MCF 10A (cell line): ENCODE data around the gene PTBP1. TPM values are rescaled to one million over a fixed set of nuclear protein-coding genes. Genes with fewer than 3 reads are reported as not detected.

ENCODE experiments used
- BruUV-seq: library from RNA; stranded (reverse); fragments of 400-500 nt; replicated peaks from 2 replicates; lab custom pipeline; 2021; lab: Mats Ljungman, UMichigan
- CTCF ChIA-PET: fragments of 300-600 bp; sonication (Branson Sonifier 250); formaldehyde crosslinking; extraction: SDS; loops from one replicate; lab custom pipeline; 2021; ENCODE audit warnings: antibody characterized with exemption, inconsistent platforms; lab: Yijun Ruan, JAX
- POLR2A ChIA-PET: fragments of 300-600, 350-650 bp; sonication (Branson Sonifier 250); formaldehyde crosslinking; extraction: SDS; loops from one replicate; lab custom pipeline; 2020; ENCODE audit warnings: antibody characterized with exemption, inconsistent platforms; lab: Yijun Ruan, JAX
- DNase-seq: peaks from one replicate; pipeline ENCODE4 v3.0.0-alpha.2; 2018; ENCODE audit not compliant: unreplicated experiment
- H3K27ac Mint-ChIP-seq: one replicate; pipeline ENCODE4 v1.8.0; 2022; ENCODE audit warnings: mild to moderate bottlenecking, low read depth, mixed read lengths; ENCODE audit not compliant: unreplicated experiment
- H3K27me3 Mint-ChIP-seq: one replicate; pipeline ENCODE4 v1.8.0; 2022; ENCODE audit warnings: mixed read lengths; ENCODE audit not compliant: insufficient read depth, unreplicated experiment
- H3K36me3 Mint-ChIP-seq: one replicate; pipeline ENCODE4 v1.8.0; 2022; ENCODE audit warnings: mild to moderate bottlenecking, moderate library complexity, mixed read lengths; ENCODE audit not compliant: insufficient read depth, unreplicated experiment
- H3K4me1 Mint-ChIP-seq: one replicate; pipeline ENCODE4 v1.8.0; 2022; ENCODE audit warnings: mixed read lengths; ENCODE audit not compliant: insufficient read depth, unreplicated experiment
- H3K4me3 Mint-ChIP-seq: one replicate; pipeline ENCODE4 v1.8.0; 2022; ENCODE audit warnings: mild to moderate bottlenecking, moderate library complexity, mixed read lengths; ENCODE audit not compliant: unreplicated experiment
- H3K9me3 Mint-ChIP-seq: one replicate; pipeline ENCODE4 v1.8.0; 2022; ENCODE audit warnings: mixed read lengths; ENCODE audit not compliant: unreplicated experiment
- intact Hi-C: fragments of 100-400 bp; cut with micrococcal nuclease; formaldehyde crosslinking; loops from 2 replicates; pipeline ENCODE4 v1.14.1; 2022
- total RNA-seq: library from RNA; stranded (reverse); gene quantifications from 2 replicates; pipeline ENCODE4 v1.2.3, GENCODE V29; 2022
- TF ChIP-seq, protein P1 (sequence below): fragments of 200-600 bp; IDR thresholded peaks from one replicate; pipeline ENCODE4 v1.8.0; 2022; ENCODE audit warnings: antibody characterized with exemption, mild to moderate bottlenecking; ENCODE audit not compliant: unreplicated experiment

Gene PTBP1
- total RNA-seq, 1 experiment from 2014 or later: 431 TPM

DNA sequence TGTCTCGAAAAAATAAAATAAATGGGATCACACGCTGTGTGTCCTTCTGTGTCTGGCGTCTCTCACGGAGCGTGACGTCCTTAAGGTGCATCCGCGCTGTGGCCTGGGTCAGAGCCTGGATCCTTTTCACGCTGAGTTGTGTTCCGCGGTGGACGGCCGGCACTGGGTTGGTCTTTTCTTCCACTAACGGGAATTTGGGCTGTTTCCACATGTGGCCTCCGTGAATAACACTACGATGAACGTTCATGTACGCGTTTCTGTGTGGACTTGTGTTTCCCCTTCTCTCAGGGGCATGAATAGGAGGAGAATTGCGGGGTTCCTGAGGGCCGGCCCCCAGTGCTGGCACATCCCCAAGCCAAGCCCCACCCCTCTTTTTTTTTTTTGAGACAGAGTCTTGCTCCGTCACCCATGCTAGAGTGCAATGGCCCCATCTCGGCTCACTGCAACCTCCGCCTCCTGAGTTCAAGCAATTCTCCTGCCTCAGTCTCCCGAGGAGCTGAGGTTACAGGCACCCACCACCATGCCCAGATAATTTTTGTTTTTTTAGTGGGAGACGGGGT is 6.2 kb upstream of the PTBP1 start:
- Mint-ChIP-seq H3K36me3 (no peaks in the 10 kb centered on the region), H3K27me3 (no peaks in the 10 kb centered on the region), H3K4me1 (peaks cover 12% of the 10 kb centered on the region), H3K27ac (no peak overlapping the region), H3K4me3 (no peak overlapping the region), H3K9me3 (no peaks in the 10 kb centered on the region)
- TF ChIP-seq, protein P1, sequence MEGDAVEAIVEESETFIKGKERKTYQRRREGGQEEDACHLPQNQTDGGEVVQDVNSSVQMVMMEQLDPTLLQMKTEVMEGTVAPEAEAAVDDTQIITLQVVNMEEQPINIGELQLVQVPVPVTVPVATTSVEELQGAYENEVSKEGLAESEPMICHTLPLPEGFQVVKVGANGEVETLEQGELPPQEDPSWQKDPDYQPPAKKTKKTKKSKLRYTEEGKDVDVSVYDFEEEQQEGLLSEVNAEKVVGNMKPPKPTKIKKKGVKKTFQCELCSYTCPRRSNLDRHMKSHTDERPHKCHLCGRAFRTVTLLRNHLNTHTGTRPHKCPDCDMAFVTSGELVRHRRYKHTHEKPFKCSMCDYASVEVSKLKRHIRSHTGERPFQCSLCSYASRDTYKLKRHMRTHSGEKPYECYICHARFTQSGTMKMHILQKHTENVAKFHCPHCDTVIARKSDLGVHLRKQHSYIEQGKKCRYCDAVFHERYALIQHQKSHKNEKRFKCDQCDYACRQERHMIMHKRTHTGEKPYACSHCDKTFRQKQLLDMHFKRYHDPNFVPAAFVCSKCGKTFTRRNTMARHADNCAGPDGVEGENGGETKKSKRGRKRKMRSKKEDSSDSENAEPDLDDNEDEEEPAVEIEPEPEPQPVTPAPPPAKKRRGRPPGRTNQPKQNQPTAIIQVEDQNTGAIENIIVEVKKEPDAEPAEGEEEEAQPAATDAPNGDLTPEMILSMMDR: no peak
- POLR2A ChIA-PET: interaction anchor here (1.2 kb wide), 1 partner anchor 8 kb away, joined by 3 read pairs; no protein-coding TSS in a partner anchor
- BruUV-seq: no TSS peak
- no peak for DNase-seq
- intact Hi-C loops: no loop called here
- CTCF ChIA-PET: interaction anchor here (0.6 kb wide), 1 partner anchor 191 kb away, joined by 3 read pairs; no protein-coding TSS in a partner anchor

DNA sequence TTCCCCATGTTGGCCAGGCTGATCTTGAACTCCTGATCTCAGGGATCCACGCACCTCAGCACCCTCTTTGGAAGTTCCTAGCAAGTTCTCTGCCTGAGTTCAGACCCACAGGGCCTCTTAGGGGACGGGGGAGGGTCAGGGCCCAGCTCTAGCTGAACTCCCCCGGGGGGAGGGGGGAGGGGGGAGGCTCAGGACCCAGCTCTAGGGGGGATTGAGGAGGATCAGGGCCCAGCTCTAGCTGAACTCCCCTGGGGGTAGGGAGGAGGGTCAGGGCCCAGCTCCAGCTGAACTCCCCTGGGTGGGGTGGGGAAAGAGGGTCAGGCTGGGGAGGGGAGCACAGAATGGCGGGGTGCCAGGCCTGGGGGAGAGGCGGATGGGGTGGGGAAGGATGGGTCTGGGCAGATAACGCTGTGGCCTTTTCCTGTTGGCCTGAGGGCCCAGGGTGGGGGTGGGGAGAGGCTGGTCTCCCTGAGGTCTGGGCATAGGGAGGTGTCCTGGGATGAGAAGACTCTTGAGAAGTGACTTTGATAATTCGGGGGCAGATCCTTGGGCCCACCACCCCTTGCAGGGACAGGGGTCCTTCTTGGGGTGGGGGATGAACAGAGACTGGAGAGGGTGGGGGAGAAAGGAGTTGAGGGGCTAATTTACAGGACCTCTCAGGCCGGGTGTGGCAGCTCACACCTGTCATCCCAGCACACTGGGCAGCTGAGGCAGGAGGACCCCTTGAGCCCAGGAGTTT is 5.5 kb upstream of the PTBP1 start:
- TF ChIP-seq, protein P1: no peak
- peaks cover 12% of the 10 kb centered on the region for H3K4me1 Mint-ChIP-seq
- DNase-seq: no peak
- H3K27me3 Mint-ChIP-seq: no peaks in the 10 kb centered on the region
- no peak overlapping the region for H3K27ac Mint-ChIP-seq
- CTCF ChIA-PET: interaction anchor here (0.5 to 0.6 kb wide), 5 partner anchors 16 to 171 kb away, joined by 3 read pairs; no protein-coding TSS in a partner anchor
- POLR2A ChIA-PET: interaction anchor here (1.2 kb wide), 1 partner anchor 8 kb away, joined by 3 read pairs; no protein-coding TSS in a partner anchor
- H3K9me3 Mint-ChIP-seq: no peaks in the 10 kb centered on the region
- intact Hi-C loops: no loop called here
- H3K36me3 Mint-ChIP-seq: no peaks in the 10 kb centered on the region
- no peak overlapping the region for H3K4me3 Mint-ChIP-seq
- BruUV-seq: no TSS peak

DNA sequence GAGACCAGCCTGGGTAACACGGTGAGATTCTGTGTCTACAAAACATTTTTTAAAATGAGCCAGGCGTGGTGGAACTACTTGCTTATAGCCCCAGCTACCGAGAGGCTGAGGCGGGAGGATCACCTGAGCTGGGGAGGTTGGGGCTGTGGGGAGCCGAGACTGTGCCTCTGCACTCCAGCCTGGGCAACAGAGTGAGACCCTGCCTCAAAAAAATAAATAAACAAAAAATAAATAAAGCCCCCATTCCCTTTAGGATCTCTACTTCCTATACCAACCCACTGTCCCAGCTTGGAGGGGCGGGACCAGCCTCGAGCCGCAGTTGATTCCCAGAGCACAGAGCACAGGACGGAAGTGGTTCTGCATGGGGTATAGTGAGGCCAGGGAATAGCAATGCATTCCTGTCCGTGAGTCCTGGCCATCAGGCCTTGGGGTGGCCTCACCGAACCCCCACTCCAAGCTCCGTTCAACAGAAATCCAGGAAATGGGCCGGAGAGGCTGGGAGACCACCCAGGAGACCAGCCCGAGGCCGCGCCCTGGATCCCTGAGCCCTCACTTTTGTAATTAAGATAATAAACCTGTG is 4.9 kb upstream of the PTBP1 start:
- no TSS peak for BruUV-seq

More for the DNA sequence above, 4.9 kb upstream of the PTBP1 start:
- DNase-seq: no peak
- ChIA-PET POLR2A (no interaction called here), CTCF (interaction anchor here (0.5 to 0.6 kb wide), 4 partner anchors 16 to 170 kb away, joined by 3 read pairs; no protein-coding TSS in a partner anchor)
- Mint-ChIP-seq H3K36me3 (no peaks in the 10 kb centered on the region), H3K4me3 (no peak overlapping the region), H3K4me1 (peaks cover 12% of the 10 kb centered on the region), H3K27me3 (no peaks in the 10 kb centered on the region), H3K27ac (no peak overlapping the region), H3K9me3 (no peaks in the 10 kb centered on the region)
- intact Hi-C loops: no loop called here
- TF ChIP-seq, protein P1: no peak
